ENCODE measurements around the gene IFI27L1. TPM values are rescaled to one million over a fixed set of nuclear protein-coding genes. Genes with fewer than 3 reads are reported as not detected.

IFI27L1 gene
- total RNA-seq, 1 donor from 2014 or later, result 24.7 TPM

GRCh38 chr14:94045563-94046345, 35.4 kb upstream of the IFI27L1 start:
- TF ChIP-seq CTCF (IDR thresholded peaks at IDR 0.05; ENCODE audit: insufficient read depth, low read length, poor library complexity, severe bottlenecking), result no peak
- Histone ChIP-seq H3K36me3 (ENCODE audit: control insufficient read depth, insufficient read depth, low read length) (peaks cover 2% of the 10 kb centered on the region), H3K4me3 (ENCODE audit: low read depth, low read length) (no peak overlapping the region), H3K27me3 (ENCODE audit: control insufficient read depth, insufficient read depth, low read length) (no peaks in the 10 kb centered on the region)
- no peak for DNase-seq (ENCODE audit: low read depth)

GRCh38 chr14:94046696-94047250, 34.3 kb upstream of the IFI27L1 start:
- no peak for TF ChIP-seq CTCF (IDR thresholded peaks at IDR 0.05; ENCODE audit: insufficient read depth, low read length, poor library complexity, severe bottlenecking)
- Histone ChIP-seq H3K4me3 (ENCODE audit: low read depth, low read length) (no peak overlapping the region), H3K36me3 (ENCODE audit: control insufficient read depth, insufficient read depth, low read length) (peaks cover 4% of the 10 kb centered on the region), H3K27me3 (ENCODE audit: control insufficient read depth, insufficient read depth, low read length) (no peaks in the 10 kb centered on the region)
- DNase-seq (ENCODE audit: low read depth), result no peak

GRCh38 chr14:94047581-94047980, 33.5 kb upstream of the IFI27L1 start:
- Histone ChIP-seq H3K36me3 (ENCODE audit: control insufficient read depth, insufficient read depth, low read length) (peaks cover 5% of the 10 kb centered on the region), H3K27me3 (ENCODE audit: control insufficient read depth, insufficient read depth, low read length) (no peaks in the 10 kb centered on the region), H3K4me3 (ENCODE audit: low read depth, low read length) (no peak overlapping the region)
- DNase-seq (ENCODE audit: low read depth), result no peak
- no peak for TF ChIP-seq CTCF (IDR thresholded peaks at IDR 0.05; ENCODE audit: insufficient read depth, low read length, poor library complexity, severe bottlenecking)

GRCh38 chr14:94048691-94049624, 32.2 kb upstream of the IFI27L1 start:
- TF ChIP-seq CTCF (IDR thresholded peaks at IDR 0.05; ENCODE audit: insufficient read depth, low read length, poor library complexity, severe bottlenecking), result no peak
- no peak for DNase-seq (ENCODE audit: low read depth)
- Histone ChIP-seq H3K27me3 (ENCODE audit: control insufficient read depth, insufficient read depth, low read length) (no peaks in the 10 kb centered on the region), H3K36me3 (ENCODE audit: control insufficient read depth, insufficient read depth, low read length) (peaks cover 5% of the 10 kb centered on the region), H3K4me3 (ENCODE audit: low read depth, low read length) (no peak overlapping the region)

GRCh38 chr14:94049625-94050023, 31.5 kb upstream of the IFI27L1 start:
- Histone ChIP-seq H3K27me3 (ENCODE audit: control insufficient read depth, insufficient read depth, low read length) (no peaks in the 10 kb centered on the region), H3K4me3 (ENCODE audit: low read depth, low read length) (no peak overlapping the region), H3K36me3 (ENCODE audit: control insufficient read depth, insufficient read depth, low read length) (peaks cover 5% of the 10 kb centered on the region)
- TF ChIP-seq CTCF (IDR thresholded peaks at IDR 0.05; ENCODE audit: insufficient read depth, low read length, poor library complexity, severe bottlenecking), result no peak
- DNase-seq (ENCODE audit: low read depth), result no peak
